ENCODE measurements around the gene NAB2. TPM values are rescaled to one million over a fixed set of nuclear protein-coding genes. Genes with fewer than 3 reads are reported as not detected.

NAB2 gene
- total RNA-seq, 1 experiment from 2014 or later = 17.4 TPM

DNA sequence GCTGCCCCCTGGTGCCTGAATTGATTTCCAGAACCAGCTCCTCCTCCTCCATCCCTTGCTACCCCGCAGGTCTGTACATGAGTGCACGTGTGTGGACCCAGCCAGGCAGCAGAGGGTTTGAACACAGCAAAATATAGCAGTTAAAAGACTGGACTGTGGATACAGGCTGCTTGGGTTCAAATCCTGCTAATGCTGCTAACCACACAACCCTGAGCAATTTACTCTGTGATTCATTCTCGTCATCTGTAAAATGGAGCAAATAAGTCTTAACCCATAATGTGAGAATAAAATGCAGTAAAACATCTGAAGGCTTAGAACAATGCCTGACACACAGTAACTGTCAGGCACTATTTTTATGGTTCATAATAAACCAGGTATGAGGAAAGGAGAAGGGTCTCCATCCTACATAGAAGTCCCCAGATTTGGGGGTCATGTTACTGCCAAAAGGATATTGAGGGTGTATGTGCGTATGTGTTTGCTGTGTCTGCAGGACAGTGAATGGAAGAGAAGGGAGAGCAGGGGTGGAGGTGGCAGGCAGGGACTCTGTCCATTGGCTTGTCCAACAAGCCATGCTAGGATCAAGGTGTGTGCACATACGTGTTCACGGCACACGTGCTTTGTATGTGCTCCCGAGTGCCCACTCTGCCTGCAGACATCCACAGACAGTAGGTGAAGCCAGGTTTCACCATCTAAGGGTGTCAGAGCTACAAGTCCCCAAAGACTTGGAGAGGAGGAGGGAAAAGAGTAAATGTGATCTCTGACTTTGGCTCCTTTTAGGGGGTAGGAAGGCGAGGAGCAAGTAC lies 23.8 kb downstream of the NAB2 start:
- no peaks in the 10 kb centered on the region for H4K20me1 ChIP-seq (ENCODE audit: low read length)
- BruUV-seq (replicated peaks) = no TSS peak
- H2AFZ ChIP-seq (ENCODE audit: low read length) = peak overlapping the region; percentile 74
- ATAC-seq (no peak), DNase-seq (no peak)
- peak overlapping the region; percentile 95 for H3K4me2 ChIP-seq (ENCODE audit: low read length)
- H3K36me3 ChIP-seq (ENCODE audit: low read depth, low read length) = no peaks in the 10 kb centered on the region
- H3F3A ChIP-seq (ENCODE audit: low read length, unreplicated experiment) = no peaks in the 10 kb centered on the region
- peak overlapping the region; percentile 6; the same call in 1 of the 2 replicates for H3K9ac ChIP-seq (ENCODE audit: low read length)
- H3K4me1 ChIP-seq (ENCODE audit: insufficient read depth, low read length) = peaks cover 32% of the 10 kb centered on the region
- intact Hi-C loops (cut with micrococcal nuclease) = loop anchor here (1.0 kb wide), 2 partner anchors 43 to 104 kb away; no protein-coding TSS in a partner anchor
- peak overlapping the region; percentile 82 for H3K27ac ChIP-seq (ENCODE audit: low read length)
- no peaks in the 10 kb centered on the region for H3K9me3 ChIP-seq (ENCODE audit: low read length)
- no peaks in the 10 kb centered on the region for H3K79me2 ChIP-seq (ENCODE audit: low read length)
- no peaks in the 10 kb centered on the region for H3K9me2 ChIP-seq (replicated peaks; ENCODE audit: low read length)
- TF ChIP-seq EZH2phosphoT487 (IDR thresholded peaks at IDR 0.05; ENCODE audit: borderline replicate concordance, low read length) = no peak
- TF ChIP-seq, protein P1, sequence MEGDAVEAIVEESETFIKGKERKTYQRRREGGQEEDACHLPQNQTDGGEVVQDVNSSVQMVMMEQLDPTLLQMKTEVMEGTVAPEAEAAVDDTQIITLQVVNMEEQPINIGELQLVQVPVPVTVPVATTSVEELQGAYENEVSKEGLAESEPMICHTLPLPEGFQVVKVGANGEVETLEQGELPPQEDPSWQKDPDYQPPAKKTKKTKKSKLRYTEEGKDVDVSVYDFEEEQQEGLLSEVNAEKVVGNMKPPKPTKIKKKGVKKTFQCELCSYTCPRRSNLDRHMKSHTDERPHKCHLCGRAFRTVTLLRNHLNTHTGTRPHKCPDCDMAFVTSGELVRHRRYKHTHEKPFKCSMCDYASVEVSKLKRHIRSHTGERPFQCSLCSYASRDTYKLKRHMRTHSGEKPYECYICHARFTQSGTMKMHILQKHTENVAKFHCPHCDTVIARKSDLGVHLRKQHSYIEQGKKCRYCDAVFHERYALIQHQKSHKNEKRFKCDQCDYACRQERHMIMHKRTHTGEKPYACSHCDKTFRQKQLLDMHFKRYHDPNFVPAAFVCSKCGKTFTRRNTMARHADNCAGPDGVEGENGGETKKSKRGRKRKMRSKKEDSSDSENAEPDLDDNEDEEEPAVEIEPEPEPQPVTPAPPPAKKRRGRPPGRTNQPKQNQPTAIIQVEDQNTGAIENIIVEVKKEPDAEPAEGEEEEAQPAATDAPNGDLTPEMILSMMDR (conservative IDR thresholded peaks at IDR 0.05; ENCODE audit: low read depth, low read length) = peak; percentile 91; the same call in 1 of the 2 replicates
- H3K4me3 ChIP-seq (ENCODE audit: low read length) = peak overlapping the region; percentile 69; the same call in 1 of the 2 replicates
- no peaks in the 10 kb centered on the region for H3K27me3 ChIP-seq (ENCODE audit: low read length)
- ChIA-PET CTCF (interaction anchor here (0.8 to 2.6 kb wide), 8 partner anchors 11 to 104 kb away, joined by 4 to 78 read pairs (median 8); partner anchors contain the start of genes NAB2 and NEMP1), POLR2A (ENCODE audit: unreplicated experiment) (interaction anchor here (0.5 to 1.5 kb wide), 6 partner anchors 15 to 117 kb away, joined by 3 to 11 read pairs (median 6); partner anchors contain the start of gene LRP1)

- no peak for DNase-seq
- TF ChIP-seq, protein P1 (conservative IDR thresholded peaks at IDR 0.05; ENCODE audit: low read depth, low read length) = no peak
- TF ChIP-seq EZH2 (IDR thresholded peaks at IDR 0.05; ENCODE audit: low read length, unreplicated experiment) (no peak), EZH2phosphoT487 (IDR thresholded peaks at IDR 0.05; ENCODE audit: borderline replicate concordance, low read length) (no peak)
Observed at GRCh38 chr12:57116580-57117281, 27.8 kb downstream of the NAB2 start.

More at GRCh38 chr12:57116580-57117281, 27.8 kb downstream of the NAB2 start:
- no peak overlapping the region for H3K27ac ChIP-seq (ENCODE audit: low read length)
- no peak overlapping the region for H3K4me2 ChIP-seq (ENCODE audit: low read length)
- H3K27me3 ChIP-seq (ENCODE audit: low read length) = no peaks in the 10 kb centered on the region
- H3F3A ChIP-seq (ENCODE audit: low read length, unreplicated experiment) = no peaks in the 10 kb centered on the region
- H3K9ac ChIP-seq (ENCODE audit: low read length) = no peak overlapping the region
- BruUV-seq (replicated peaks) = no TSS peak
- H2AFZ ChIP-seq (ENCODE audit: low read length) = no peak overlapping the region
- ATAC-seq = no peak
- no peaks in the 10 kb centered on the region for H3K9me2 ChIP-seq (replicated peaks; ENCODE audit: low read length)
- ChIA-PET CTCF (interaction anchor here (0.6 kb wide), 1 partner anchor 66 kb away, joined by 3 read pairs; no protein-coding TSS in a partner anchor), POLR2A (ENCODE audit: unreplicated experiment) (no interaction called here)
- H3K36me3 ChIP-seq (ENCODE audit: low read depth, low read length) = no peaks in the 10 kb centered on the region
- no peaks in the 10 kb centered on the region for H4K20me1 ChIP-seq (ENCODE audit: low read length)
- no peaks in the 10 kb centered on the region for H3K9me3 ChIP-seq (ENCODE audit: low read length)
- no peak overlapping the region for H3K4me3 ChIP-seq (ENCODE audit: low read length)
- intact Hi-C loops (cut with micrococcal nuclease) = no loop called here
- H3K79me2 ChIP-seq (ENCODE audit: low read length) = no peaks in the 10 kb centered on the region
- peaks cover 29% of the 10 kb centered on the region for H3K4me1 ChIP-seq (ENCODE audit: insufficient read depth, low read length)
